ENCODE results near the gene AFDN. TPM values are rescaled to one million over a fixed set of nuclear protein-coding genes. Genes with fewer than 3 reads are reported as not detected.

The AFDN gene
- total and polyA plus RNA-seq, 8 donors, result 137 to 422 (median 284) TPM

DNA sequence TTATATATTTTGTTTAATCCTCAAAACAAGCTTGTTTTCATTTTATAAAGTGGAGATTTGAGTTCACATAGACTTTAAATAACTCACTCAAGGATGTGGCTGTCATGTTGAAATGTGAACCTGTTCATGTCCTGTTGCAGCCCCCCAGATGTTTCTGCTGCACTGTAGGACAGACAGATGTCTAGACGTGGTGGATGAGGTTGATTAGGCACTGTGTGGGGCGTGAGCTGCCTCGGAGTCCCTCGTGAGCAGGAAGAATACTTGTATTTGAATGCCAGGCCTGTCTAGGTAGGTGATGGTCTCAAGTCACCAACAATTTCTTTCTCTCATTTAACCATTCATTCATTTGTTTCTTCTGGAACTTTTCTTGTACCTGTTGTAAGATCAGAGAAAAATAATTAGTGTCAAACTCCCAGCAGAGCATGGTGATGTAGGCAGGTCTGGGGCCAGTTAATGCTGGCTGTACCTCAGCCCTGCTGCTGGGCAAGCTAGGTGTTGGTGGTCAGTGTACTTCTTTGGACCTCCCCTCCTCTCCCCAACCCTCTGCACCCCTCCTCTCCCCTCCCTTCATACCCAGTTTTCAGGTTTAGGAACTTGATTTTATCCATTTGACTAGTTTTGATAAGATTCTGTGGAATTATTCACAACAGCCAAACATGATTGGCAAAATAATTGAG is 34.0 kb downstream of the AFDN start:
- no peak overlapping the region for H3K27ac ChIP-seq
- TF ChIP-seq, protein P1, sequence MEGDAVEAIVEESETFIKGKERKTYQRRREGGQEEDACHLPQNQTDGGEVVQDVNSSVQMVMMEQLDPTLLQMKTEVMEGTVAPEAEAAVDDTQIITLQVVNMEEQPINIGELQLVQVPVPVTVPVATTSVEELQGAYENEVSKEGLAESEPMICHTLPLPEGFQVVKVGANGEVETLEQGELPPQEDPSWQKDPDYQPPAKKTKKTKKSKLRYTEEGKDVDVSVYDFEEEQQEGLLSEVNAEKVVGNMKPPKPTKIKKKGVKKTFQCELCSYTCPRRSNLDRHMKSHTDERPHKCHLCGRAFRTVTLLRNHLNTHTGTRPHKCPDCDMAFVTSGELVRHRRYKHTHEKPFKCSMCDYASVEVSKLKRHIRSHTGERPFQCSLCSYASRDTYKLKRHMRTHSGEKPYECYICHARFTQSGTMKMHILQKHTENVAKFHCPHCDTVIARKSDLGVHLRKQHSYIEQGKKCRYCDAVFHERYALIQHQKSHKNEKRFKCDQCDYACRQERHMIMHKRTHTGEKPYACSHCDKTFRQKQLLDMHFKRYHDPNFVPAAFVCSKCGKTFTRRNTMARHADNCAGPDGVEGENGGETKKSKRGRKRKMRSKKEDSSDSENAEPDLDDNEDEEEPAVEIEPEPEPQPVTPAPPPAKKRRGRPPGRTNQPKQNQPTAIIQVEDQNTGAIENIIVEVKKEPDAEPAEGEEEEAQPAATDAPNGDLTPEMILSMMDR (IDR thresholded peaks at IDR 0.05), result no peak
- H3K27me3 ChIP-seq, result no peaks in the 10 kb centered on the region
- peaks cover 12 to 24% of the 10 kb centered on the region in 2 donors for H3K4me1 ChIP-seq
- intact Hi-C loops (cut with DNase I), result no loop called here
- no peak overlapping the region for H3K4me3 ChIP-seq
- H3K36me3 ChIP-seq, result no peaks in the 10 kb centered on the region
- H3K9me3 ChIP-seq, result no peaks in the 10 kb centered on the region
- no peak for DNase-seq
- peak; percentile 5 for ATAC-seq

DNA sequence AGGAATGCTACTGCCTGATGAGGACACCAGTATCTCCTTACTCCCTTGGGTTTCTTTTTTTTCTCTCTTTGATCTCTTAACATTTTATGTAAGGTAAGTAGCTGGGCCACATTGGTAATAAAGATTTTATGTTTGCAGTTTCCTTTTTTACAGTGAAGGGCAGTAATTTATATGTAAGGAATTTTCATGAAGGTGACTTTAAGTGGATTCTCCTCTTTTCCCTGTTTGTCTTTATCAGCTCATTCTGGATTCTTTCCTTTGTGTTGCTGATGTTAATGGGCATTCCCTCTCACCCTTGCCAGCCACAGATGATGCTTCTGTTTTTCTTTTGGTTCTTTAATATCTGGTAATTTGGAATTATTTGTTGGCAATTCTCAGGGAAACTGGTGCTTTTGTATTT is 34.7 kb downstream of the AFDN start:
- ATAC-seq, result no peak
- Histone ChIP-seq H3K36me3 (no peaks in the 10 kb centered on the region), H3K27me3 (no peaks in the 10 kb centered on the region), H3K4me1 (peaks cover 12 to 24% of the 10 kb centered on the region in 2 donors), H3K4me3 (no peak overlapping the region), H3K27ac (no peak overlapping the region), H3K9me3 (no peaks in the 10 kb centered on the region)
- DNase-seq, result no peak
- intact Hi-C loops (cut with DNase I), result no loop called here
- TF ChIP-seq, protein P1 (IDR thresholded peaks at IDR 0.05), result no peak

DNA sequence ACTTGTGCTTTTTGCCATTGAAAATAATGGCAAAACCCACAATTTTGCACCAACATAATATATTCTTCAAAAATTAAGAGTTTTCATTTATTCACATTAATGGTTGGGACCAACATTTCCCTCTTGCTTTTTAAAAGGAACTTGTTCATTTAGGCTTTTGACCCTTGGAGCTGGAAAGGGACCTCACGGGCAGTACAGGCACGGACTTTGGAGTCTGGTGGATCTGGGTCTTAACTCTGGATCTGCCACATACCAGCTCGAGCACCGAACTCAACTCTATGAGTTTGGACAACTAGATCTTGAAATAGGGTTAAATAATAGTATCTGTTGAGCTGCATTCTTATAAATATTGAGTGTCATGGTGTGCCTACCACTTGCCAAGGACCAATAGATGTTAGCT is 37.2 kb downstream of the AFDN start:
- Histone ChIP-seq H3K4me3 (no peak overlapping the region), H3K27ac (no peak overlapping the region), H3K27me3 (no peaks in the 10 kb centered on the region), H3K4me1 (peaks cover 0 to 1% of the 10 kb centered on the region in 2 donors), H3K9me3 (no peaks in the 10 kb centered on the region), H3K36me3 (peaks cover 0 to 6% of the 10 kb centered on the region in 2 donors)
- ATAC-seq (no peak), DNase-seq (no peak)
- intact Hi-C loops (cut with DNase I), result no loop called here
- TF ChIP-seq, protein P1 (IDR thresholded peaks at IDR 0.05), result no peak

DNA sequence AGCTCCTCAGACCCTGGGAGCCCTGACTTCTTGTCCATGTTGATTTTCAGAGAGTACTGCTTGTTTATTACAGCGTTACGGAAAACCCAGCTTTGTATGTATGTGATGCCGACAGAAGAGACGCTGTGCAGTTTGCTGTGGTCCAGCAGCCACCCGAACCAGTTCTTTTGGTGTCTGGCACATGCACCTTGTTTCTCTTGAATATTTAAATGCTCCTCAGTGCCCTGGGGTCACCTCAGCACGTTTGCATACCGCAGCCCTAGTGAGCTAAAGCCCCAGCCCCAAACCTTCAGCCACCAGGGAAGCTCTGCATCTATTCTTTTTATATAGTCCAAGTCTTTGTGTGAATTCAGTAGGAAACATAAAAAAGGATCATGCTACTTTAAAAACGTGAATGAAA is 39.9 kb downstream of the AFDN start:
- TF ChIP-seq, protein P1 (IDR thresholded peaks at IDR 0.05), result no peak
- Histone ChIP-seq H3K4me1 (no peaks in the 10 kb centered on the region), H3K27me3 (no peaks in the 10 kb centered on the region), H3K4me3 (no peak overlapping the region), H3K36me3 (peaks cover 0 to 11% of the 10 kb centered on the region in 2 donors), H3K27ac (no peak overlapping the region), H3K9me3 (no peaks in the 10 kb centered on the region)
- DNase-seq, result no peak
- ATAC-seq, result no peak
- intact Hi-C loops (cut with DNase I), result no loop called here

DNA sequence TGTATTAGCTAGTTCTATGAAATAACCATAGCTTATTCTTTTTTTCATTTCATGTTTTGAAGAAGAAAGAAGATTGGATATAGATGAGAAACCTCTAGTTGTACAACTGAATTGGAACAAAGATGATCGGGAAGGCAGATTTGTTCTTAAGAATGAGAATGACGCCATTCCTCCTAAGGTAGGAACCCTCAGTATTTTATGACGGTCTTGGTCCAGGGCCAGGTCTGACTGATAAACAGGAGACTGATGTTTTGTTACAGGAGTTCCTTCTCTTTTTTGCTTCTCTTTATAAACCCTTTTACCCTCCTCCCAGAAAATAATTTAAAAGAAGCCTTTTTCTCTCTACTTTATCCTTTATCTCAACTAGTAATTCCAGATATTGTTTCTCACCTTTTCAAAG is 43.6 kb downstream of the AFDN start:
- TF ChIP-seq, protein P1 (IDR thresholded peaks at IDR 0.05), result no peak
- Histone ChIP-seq H3K27ac (no peak overlapping the region), H3K36me3 (peaks cover 0 to 19% of the 10 kb centered on the region in 2 donors)

More for the DNA sequence above, 43.6 kb downstream of the AFDN start:
- intact Hi-C loops (cut with DNase I), result no loop called here
- DNase-seq, result no peak
- no peak overlapping the region for H3K4me3 ChIP-seq
- no peaks in the 10 kb centered on the region for H3K27me3 ChIP-seq
- H3K9me3 ChIP-seq, result no peaks in the 10 kb centered on the region
- ATAC-seq, result no peak
- H3K4me1 ChIP-seq, result no peaks in the 10 kb centered on the region
